WI38 (cell line): ENCODE results near the gene ZNF639.

Source experiments
- H3K4me3 ChIP-seq: 2 replicates; pipeline ENCODE4 v1.5.1; 2011; ENCODE audit warnings: low read depth, mild to moderate bottlenecking, control low read depth, low read length
- TF ChIP-seq, protein P1 (sequence below): IDR thresholded peaks from 2 replicates; pipeline ENCODE4 v1.5.1; 2012; ENCODE audit warnings: low read depth, mild to moderate bottlenecking, control low read depth, low read length

Gene ZNF639

DNA sequence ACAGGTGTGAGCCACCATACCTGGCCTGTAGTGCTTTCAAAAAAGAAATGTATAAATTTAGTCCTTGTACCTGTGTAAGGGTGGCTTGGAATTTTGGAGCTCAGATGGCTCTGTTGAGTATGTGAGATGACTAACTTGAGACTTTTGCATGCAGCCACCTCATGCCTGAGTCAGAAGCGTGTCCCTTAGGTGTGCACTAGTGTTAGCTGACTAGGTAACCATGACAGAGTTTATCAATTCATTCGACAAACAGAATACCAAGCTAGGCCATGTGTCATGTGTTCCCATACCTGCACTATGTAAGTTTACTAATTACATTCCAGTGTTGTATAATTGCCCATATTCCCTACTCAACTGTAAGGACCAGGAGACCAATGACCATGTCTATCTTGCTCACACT, 4.0 kb upstream of the ZNF639 start:
- no peak overlapping the region for H3K4me3 ChIP-seq
- TF ChIP-seq, protein P1, sequence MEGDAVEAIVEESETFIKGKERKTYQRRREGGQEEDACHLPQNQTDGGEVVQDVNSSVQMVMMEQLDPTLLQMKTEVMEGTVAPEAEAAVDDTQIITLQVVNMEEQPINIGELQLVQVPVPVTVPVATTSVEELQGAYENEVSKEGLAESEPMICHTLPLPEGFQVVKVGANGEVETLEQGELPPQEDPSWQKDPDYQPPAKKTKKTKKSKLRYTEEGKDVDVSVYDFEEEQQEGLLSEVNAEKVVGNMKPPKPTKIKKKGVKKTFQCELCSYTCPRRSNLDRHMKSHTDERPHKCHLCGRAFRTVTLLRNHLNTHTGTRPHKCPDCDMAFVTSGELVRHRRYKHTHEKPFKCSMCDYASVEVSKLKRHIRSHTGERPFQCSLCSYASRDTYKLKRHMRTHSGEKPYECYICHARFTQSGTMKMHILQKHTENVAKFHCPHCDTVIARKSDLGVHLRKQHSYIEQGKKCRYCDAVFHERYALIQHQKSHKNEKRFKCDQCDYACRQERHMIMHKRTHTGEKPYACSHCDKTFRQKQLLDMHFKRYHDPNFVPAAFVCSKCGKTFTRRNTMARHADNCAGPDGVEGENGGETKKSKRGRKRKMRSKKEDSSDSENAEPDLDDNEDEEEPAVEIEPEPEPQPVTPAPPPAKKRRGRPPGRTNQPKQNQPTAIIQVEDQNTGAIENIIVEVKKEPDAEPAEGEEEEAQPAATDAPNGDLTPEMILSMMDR, result no peak

DNA sequence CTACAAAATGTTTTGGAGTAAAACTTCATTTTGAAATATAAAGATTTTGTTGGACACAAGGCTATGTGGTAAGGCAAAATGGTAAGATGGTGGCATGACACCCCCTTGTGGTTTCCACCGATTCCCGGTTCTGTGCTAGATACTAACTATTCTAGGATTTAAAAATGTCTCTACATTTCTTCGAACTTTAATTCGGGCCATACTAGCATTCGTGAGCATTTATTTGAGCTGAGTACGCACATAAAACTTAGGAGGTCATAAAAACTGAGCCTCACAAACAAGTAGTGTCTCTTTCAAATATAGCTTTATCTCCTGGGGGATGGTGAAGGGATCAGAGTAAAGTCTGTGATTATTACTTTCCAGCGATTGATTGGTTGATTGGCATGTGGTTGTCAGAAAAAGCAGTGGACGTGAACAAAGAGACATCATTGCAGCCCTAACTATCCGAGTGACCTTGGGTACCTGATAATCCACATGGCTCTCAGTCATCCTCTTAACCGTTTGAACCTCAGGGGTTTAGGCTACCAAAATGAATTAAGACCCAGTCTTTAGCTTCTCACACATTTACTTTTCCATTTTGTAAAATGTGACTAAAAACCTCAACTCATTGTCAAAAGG, 1.1 kb upstream of the ZNF639 start:
- TF ChIP-seq, protein P1, result peak; percentile 39
- peak overlapping the region; percentile 95 for H3K4me3 ChIP-seq

DNA sequence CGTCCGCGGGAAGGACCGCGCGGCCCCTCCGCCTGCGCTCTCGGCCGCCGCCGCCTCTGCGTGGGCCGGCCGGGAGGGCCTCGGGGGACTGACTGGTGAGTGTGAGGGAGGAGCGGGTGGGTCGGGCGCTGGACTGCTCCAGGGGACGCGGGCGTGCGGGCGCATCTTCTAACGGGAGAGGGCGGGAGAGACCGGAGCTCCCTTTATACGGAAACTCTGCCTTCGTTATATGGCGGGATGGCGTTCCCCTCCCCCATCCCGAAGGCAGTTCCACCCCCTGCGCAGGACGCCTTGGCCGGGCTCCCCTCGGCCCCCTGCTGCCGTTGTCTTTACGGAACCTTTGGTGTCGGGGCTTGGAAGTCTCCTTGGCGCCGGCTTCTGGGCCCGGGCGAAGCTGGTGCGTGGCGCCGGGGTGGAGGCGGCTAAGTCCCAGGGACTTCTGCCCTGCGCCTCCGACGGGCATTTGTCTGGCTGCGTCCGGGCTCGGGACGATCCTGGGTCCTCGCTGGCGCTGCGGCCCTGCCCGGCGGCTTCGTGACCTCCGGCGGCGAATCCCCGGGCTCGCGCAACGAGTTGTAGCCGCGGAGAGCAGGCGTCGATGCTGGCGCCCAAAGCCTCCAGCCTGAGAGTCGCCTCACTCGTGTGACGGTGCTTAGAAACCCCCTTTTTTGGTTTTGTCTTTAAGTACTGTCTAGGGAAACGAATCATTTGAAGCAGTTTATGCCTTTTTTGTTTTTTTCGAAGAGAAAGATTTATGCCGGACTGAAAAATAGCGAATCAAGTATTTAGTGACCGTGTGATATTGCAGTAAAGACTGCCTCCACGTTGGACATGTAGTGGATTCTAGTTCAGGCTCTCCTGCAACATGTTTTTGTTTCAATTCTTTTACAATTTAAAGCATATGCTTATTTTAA, 623 bp downstream of the ZNF639 start:
- H3K4me3 ChIP-seq, result peak overlapping the region; percentile 95
- TF ChIP-seq, protein P1, result no peak

DNA sequence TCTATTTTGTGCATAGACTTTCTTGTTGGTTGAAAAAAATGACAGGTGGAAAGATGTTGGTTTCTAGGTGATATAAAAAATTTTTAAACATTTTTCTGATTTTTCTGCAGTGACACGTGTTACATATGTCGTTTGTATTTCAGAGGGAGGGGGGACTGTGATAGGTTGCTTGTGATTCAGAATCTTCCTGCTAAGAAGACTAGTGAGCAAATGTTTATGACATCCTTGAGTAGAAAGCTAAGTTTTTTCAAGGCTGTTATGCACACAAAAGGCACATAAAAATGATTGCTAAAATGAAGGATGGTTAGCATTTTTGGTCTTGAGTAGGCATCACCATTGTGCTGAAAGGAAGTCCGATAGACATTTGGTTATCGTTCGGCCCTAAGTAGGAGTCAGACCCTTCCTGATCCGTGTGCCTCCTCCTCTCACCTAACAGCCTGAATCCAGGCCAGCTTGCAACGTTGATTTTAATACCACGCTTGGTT, 1.5 kb downstream of the ZNF639 start:
- TF ChIP-seq, protein P1, result no peak

DNA sequence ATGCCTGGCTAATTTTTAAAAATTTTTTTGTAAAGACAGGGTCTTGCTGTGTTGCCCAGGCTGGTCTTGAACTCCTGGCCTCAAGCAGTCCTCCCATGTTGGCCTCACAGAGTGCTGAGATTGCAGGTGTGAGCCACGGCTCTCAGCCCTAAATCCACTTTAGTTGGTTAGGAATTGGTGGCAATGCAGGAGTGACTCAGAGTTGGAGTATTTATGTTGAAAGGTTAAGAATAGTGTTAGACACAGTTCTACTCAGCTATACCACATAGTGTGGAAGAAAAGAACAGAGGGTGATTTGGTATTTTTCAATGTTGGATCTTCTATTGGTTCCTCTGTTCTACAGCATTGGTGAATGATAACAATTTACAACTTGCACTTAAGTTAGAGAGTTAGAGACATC, 7.6 kb downstream of the ZNF639 start:
- H3K4me3 ChIP-seq, result no peak overlapping the region
- TF ChIP-seq, protein P1, result no peak

More for the DNA sequence above, 1.5 kb downstream of the ZNF639 start:
- H3K4me3 ChIP-seq, result peak overlapping the region; percentile 95

DNA sequence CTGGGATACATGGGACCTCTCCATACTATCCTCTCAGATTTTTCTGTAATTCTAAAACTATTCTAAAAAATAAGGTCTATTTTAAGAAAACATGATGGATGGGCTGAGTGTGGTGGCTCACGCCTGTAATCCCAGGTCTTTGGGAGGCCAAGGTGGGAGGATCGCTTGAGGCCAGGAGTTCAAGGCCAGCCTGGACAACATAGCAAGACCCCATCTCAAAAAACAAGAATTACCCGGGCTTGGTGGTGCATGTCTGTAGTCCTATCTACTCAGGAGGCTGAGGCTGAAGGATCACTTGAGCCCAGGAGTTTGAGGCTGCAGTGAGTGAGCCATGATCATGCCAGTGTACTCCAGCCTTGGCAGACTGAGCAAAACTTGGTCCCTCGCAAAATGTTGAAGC, 9.4 kb downstream of the ZNF639 start:
- TF ChIP-seq, protein P1, result no peak
- H3K4me3 ChIP-seq, result no peak overlapping the region

DNA sequence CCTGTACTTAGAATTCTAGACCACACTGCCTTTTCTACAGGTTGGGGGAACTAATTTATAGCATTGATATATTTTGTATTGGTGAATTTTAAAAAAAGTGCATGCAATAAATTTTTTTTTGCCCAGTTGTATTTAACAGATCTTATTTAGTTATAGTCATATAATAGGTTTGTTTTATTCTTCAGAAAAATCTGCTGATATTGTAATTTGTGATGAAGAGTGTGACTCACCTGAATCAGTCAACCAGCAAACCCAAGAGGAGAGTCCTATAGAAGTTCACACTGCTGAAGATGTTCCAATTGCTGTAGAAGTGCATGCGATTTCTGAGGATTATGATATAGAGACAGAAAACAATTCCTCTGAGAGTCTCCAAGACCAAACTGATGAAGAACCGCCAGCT, 10.3 kb downstream of the ZNF639 start:
- no peak overlapping the region for H3K4me3 ChIP-seq
- TF ChIP-seq, protein P1, result no peak
